HCT116 (cell line): Measurements from ENCODE around the gene MRPL49. TPM values are rescaled to one million over a fixed set of nuclear protein-coding genes. Genes with fewer than 3 reads are reported as not detected.

Experiments used
- ATAC-seq: fragments of 200-7000 bp; cut with Tn5 transposase; 2 replicates; pipeline ENCODE4 v1.9.1; 2020; ENCODE audit warnings: mild to moderate bottlenecking, moderate library complexity
- BruUV-seq: library from RNA; stranded (reverse); fragments of 400-500 nt; replicated peaks from 2 replicates; lab custom pipeline; 2021; lab: Mats Ljungman, UMichigan
- CTCF ChIA-PET: fragments of 300-600 bp; sonication (Branson Sonifier 250); formaldehyde crosslinking; loops from one replicate; lab custom pipeline; 2021; ENCODE audit warnings: antibody characterized with exemption; lab: Charles Lee
- POLR2A ChIA-PET: fragments of 300-600, 350-600 bp; sonication (Branson Sonifier 250); formaldehyde crosslinking; loops from one replicate; lab custom pipeline; 2021; ENCODE audit warnings: antibody characterized with exemption; lab: Charles Lee
- RAD21 ChIA-PET, 2 experiments: fragments of 300-600 bp; sonication (Branson Sonifier 250); formaldehyde crosslinking; loops; one replicate each; lab custom pipeline; 2023; ENCODE audit warnings: low total read pairs in 2 of 2; ENCODE audit not compliant: uncharacterized antibody in 2 of 2, unreplicated experiment in 2 of 2, low non-redundant PET in 1 of 2; lab: Charles Lee
- DNase-seq: peaks from one replicate; pipeline ENCODE4 v3.0.0-alpha.2; 2010; ENCODE audit warnings: low read depth, low spot score
- H2AFZ ChIP-seq: fragments of 200-600 bp; shearing (Covaris generic), sonication (generic); 2 replicates; pipeline ENCODE4 v1.6.1; 2017; ENCODE audit warnings: low read depth, mixed run types, mixed read lengths, antibody characterized with exemption, low read length; ENCODE audit not compliant: poor library complexity, severe bottlenecking
- H3K27ac ChIP-seq: 2 replicates; pipeline ENCODE4 v1.5.1; 2012; ENCODE audit warnings: low read depth, low read length
- H3K27me3 ChIP-seq: fragments of 200-600 bp; sonication (generic); 2 replicates; pipeline ENCODE4 v1.6.1; 2016; ENCODE audit warnings: mixed run types, low read length, mixed read lengths; ENCODE audit not compliant: insufficient read depth
- H3K36me3 ChIP-seq, 2 experiments: fragments of 200-500 bp in 1 of 2; fragments of 200-600 bp in 1 of 2; sonication (Bioruptor generic) in 1 of 2; sonication (generic) in 1 of 2; 2 replicates each; pipeline versions ENCODE4 v1.5.1 to v1.6.1; 2014 to 2016; ENCODE audit warnings: low read length in 2 of 2, inconsistent platforms in 1 of 2, mixed read lengths in 1 of 2, mixed run types in 1 of 2; ENCODE audit not compliant: insufficient read depth in 2 of 2, control insufficient read depth in 1 of 2
- H3K4me1 ChIP-seq, 2 experiments: fragments of 200-600 bp in 1 of 2; sonication (generic) in 1 of 2; 2 replicates each; pipeline versions ENCODE4 v1.5.1 to v1.6.1; 2012 to 2017; ENCODE audit warnings: low read length in 2 of 2, inconsistent platforms in 1 of 2, mild to moderate bottlenecking in 1 of 2, mixed read lengths in 1 of 2, mixed run types in 1 of 2, moderate library complexity in 1 of 2; ENCODE audit not compliant: insufficient read depth in 2 of 2, control insufficient read depth in 1 of 2
- H3K4me2 ChIP-seq: fragments of 200-600 bp; sonication (generic); 2 replicates; pipeline ENCODE4 v1.6.1; 2017; ENCODE audit warnings: mixed run types, low read length, mixed read lengths
- H3K4me3 ChIP-seq, 2 experiments: fragments of 200-600 bp in 1 of 2; sonication (generic) in 1 of 2; replicated peaks in 1 of 2; 2 replicates each; pipeline ENCODE4 v1.5.1; 2011 to 2016; ENCODE audit warnings: low read length in 2 of 2, control low read depth in 1 of 2, low read depth in 1 of 2, mild to moderate bottlenecking in 1 of 2, mixed read lengths in 1 of 2, mixed run types in 1 of 2
- H3K79me2 ChIP-seq: fragments of 200-600 bp; sonication (generic); 2 replicates; pipeline ENCODE4 v1.6.1; 2017; ENCODE audit warnings: mild to moderate bottlenecking, mixed run types, low read length, moderate library complexity, mixed read lengths; ENCODE audit not compliant: insufficient read depth
- H3K9ac ChIP-seq: fragments of 200-600 bp; sonication (generic); 2 replicates; pipeline ENCODE4 v1.6.1; 2016; ENCODE audit warnings: low read length, mixed read lengths
- H3K9me2 ChIP-seq: fragments of 200-600 bp; sonication (generic), shearing (Covaris generic); 2 replicates; pipeline ENCODE4 v1.6.1; 2017; ENCODE audit warnings: mixed run types, mild to moderate bottlenecking, moderate library complexity; ENCODE audit not compliant: insufficient read depth
- H3K9me3 ChIP-seq, 2 experiments: fragments of 200-500 bp in 1 of 2; fragments of 200-600 bp in 1 of 2; sonication (Bioruptor generic) in 1 of 2; sonication (generic) in 1 of 2; 2 replicates each; pipeline ENCODE4 v1.6.1; 2014 to 2017; ENCODE audit warnings: low read length in 2 of 2, mixed read lengths in 2 of 2, inconsistent platforms in 1 of 2, low read depth in 1 of 2, mild to moderate bottlenecking in 1 of 2, mixed run types in 1 of 2, moderate library complexity in 1 of 2; ENCODE audit not compliant: control insufficient read depth in 1 of 2, insufficient read depth in 1 of 2
- H4K20me1 ChIP-seq: fragments of 200-600 bp; sonication (generic), shearing (Covaris generic); 2 replicates; pipeline ENCODE4 v1.6.1; 2017; ENCODE audit warnings: mixed run types, mild to moderate bottlenecking, moderate library complexity; ENCODE audit not compliant: insufficient read depth
- ATF3 ChIP-seq: IDR thresholded peaks from 2 replicates; pipeline ENCODE4 v1.6.1; 2012
- CBX3 ChIP-seq: IDR thresholded peaks from 2 replicates; pipeline ENCODE4 v1.6.1; 2012; ENCODE audit warnings: low read depth
- ELF1 ChIP-seq: IDR thresholded peaks from 2 replicates; pipeline ENCODE4 v1.6.1; 2012; ENCODE audit warnings: low read depth, borderline replicate concordance
- EZH2 ChIP-seq: fragments of 200-600 bp; sonication (generic); IDR thresholded peaks from 2 replicates; pipeline ENCODE4 v1.6.1; 2017; ENCODE audit warnings: antibody characterized with exemption, mixed run types
- FOSL1 ChIP-seq: IDR thresholded peaks from 2 replicates; pipeline ENCODE4 v1.6.1; 2012; ENCODE audit warnings: low read depth
- JUND ChIP-seq: IDR thresholded peaks from 2 replicates; pipeline ENCODE4 v1.6.1; 2012
- MAX ChIP-seq: IDR thresholded peaks from 2 replicates; pipeline ENCODE4 v1.6.1; 2012
- POLR2AphosphoS5 ChIP-seq: IDR thresholded peaks from 2 replicates; pipeline ENCODE4 v1.6.1; 2011; ENCODE audit warnings: mild to moderate bottlenecking, low read depth, low read length, moderate library complexity
- RAD21 ChIP-seq: IDR thresholded peaks from 2 replicates; pipeline ENCODE4 v1.6.1; 2012; ENCODE audit warnings: low read depth, mild to moderate bottlenecking
- SIN3A ChIP-seq: IDR thresholded peaks from 2 replicates; pipeline ENCODE4 v1.6.1; 2012; ENCODE audit warnings: low read depth
- SP1 ChIP-seq: IDR thresholded peaks from 2 replicates; pipeline ENCODE4 v1.6.1; 2012; ENCODE audit warnings: low read depth
- SRF ChIP-seq: IDR thresholded peaks from 2 replicates; pipeline ENCODE4 v1.6.1; 2012; ENCODE audit warnings: low read depth
- TCF7L2 ChIP-seq: IDR thresholded peaks from 2 replicates; pipeline ENCODE4 v1.7.0; 2011; ENCODE audit warnings: borderline replicate concordance, inconsistent platforms; ENCODE audit not compliant: insufficient read depth, insufficient read length; ENCODE audit errors: extremely low read depth
- YY1 ChIP-seq: IDR thresholded peaks from 2 replicates; pipeline ENCODE4 v1.6.1; 2011; ENCODE audit warnings: low read length, low read depth, moderate library complexity, mild to moderate bottlenecking; ENCODE audit not compliant: insufficient replicate concordance; ENCODE audit errors: extremely low read depth
- ZBTB33 ChIP-seq: IDR thresholded peaks from 2 replicates; pipeline ENCODE4 v1.6.1; 2011; ENCODE audit warnings: mild to moderate bottlenecking, low read length, moderate library complexity; ENCODE audit not compliant: insufficient replicate concordance; ENCODE audit errors: extremely low read depth
- ZFX ChIP-seq: fragments of 450-650 bp; IDR thresholded peaks from 2 replicates; pipeline ENCODE4 v1.6.1; 2017
- ZNF274 ChIP-seq: fragments of 200-500 bp; sonication (Bioruptor generic); IDR thresholded peaks from 2 replicates; pipeline ENCODE4 v1.6.1; 2014; ENCODE audit warnings: mild to moderate bottlenecking, low read depth, low read length, inconsistent platforms
- intact Hi-C: fragments of 100-400 bp; cut with micrococcal nuclease; formaldehyde crosslinking; loops from 2 replicates; pipeline ENCODE4 v1.10.0; 2022
- total RNA-seq: library from RNA; stranded (reverse); gene quantifications from one replicate; pipeline ENCODE4 v1.2.1, GENCODE V29; 2021; ENCODE audit not compliant: unreplicated experiment
- TF ChIP-seq, protein P1 (sequence below): IDR thresholded peaks from 2 replicates; pipeline ENCODE4 v1.6.1; 2012; ENCODE audit warnings: low read depth

Gene MRPL49
- total RNA-seq, 1 experiment from 2014 or later, result 77.5 TPM

- TF ChIP-seq ATF3, result no peak
Observed at GRCh38 chr11:65112546-65113360, 9.4 kb upstream of the MRPL49 start (continued).

DNA sequence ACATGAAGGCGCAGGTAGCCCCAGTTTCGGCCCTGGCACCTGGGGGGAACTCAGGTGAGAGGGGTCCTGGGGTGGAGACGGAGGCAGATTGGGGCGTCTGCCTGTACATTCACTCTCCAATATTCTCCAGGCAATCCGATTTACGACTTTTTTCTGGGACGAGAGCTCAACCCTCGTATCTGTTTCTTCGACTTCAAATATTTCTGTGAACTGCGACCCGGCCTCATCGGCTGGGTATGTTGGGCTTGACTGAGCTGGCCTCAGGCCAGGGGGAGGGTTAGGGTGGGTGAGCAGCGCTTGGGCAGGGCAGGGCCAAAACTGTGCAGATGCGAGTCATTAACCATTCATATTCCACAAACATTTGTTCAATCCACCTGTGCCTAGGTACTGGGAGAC, 8.8 kb upstream of the MRPL49 start:
- CTCF ChIA-PET, result interaction anchor here (1.0 to 3.2 kb wide), 9 partner anchors 9 to 269 kb away, joined by 3 to 20 read pairs (median 4); partner anchors contain the start of genes ARL2, CAPN1, CDC42BPG and FAU
- peak overlapping the region; percentile 68 for H3K9ac ChIP-seq
- H2AFZ ChIP-seq, result no peak overlapping the region
- H3K4me2 ChIP-seq, result peak overlapping the region; percentile 92
- no peaks in the 10 kb centered on the region for H3K9me2 ChIP-seq
- peak overlapping the region; percentile 66 to 76 for H3K4me3 ChIP-seq
- ATAC-seq (no peak), DNase-seq (no peak)
- H3K36me3 ChIP-seq, result peaks cover 0 to 13% of the 10 kb centered on the region in 2 experiments; a peak in 2 of 4 replicates
- no peak for TF ChIP-seq ZNF274
- no peak for TF ChIP-seq TCF7L2
- TF ChIP-seq ZBTB33, result no peak
- TF ChIP-seq MAX, result no peak
- TF ChIP-seq ZFX, result no peak
- TF ChIP-seq JUND, result no peak
- TF ChIP-seq EZH2, result no peak
- no peak for TF ChIP-seq CBX3
- no peak for TF ChIP-seq POLR2AphosphoS5
- TF ChIP-seq YY1, result no peak
- TF ChIP-seq FOSL1, result no peak
- no peak for TF ChIP-seq RAD21
- TF ChIP-seq SRF, result no peak
- TF ChIP-seq, protein P1, sequence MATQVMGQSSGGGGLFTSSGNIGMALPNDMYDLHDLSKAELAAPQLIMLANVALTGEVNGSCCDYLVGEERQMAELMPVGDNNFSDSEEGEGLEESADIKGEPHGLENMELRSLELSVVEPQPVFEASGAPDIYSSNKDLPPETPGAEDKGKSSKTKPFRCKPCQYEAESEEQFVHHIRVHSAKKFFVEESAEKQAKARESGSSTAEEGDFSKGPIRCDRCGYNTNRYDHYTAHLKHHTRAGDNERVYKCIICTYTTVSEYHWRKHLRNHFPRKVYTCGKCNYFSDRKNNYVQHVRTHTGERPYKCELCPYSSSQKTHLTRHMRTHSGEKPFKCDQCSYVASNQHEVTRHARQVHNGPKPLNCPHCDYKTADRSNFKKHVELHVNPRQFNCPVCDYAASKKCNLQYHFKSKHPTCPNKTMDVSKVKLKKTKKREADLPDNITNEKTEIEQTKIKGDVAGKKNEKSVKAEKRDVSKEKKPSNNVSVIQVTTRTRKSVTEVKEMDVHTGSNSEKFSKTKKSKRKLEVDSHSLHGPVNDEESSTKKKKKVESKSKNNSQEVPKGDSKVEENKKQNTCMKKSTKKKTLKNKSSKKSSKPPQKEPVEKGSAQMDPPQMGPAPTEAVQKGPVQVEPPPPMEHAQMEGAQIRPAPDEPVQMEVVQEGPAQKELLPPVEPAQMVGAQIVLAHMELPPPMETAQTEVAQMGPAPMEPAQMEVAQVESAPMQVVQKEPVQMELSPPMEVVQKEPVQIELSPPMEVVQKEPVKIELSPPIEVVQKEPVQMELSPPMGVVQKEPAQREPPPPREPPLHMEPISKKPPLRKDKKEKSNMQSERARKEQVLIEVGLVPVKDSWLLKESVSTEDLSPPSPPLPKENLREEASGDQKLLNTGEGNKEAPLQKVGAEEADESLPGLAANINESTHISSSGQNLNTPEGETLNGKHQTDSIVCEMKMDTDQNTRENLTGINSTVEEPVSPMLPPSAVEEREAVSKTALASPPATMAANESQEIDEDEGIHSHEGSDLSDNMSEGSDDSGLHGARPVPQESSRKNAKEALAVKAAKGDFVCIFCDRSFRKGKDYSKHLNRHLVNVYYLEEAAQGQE, result no peak
- TF ChIP-seq SP1, result no peak
- no peak for TF ChIP-seq ATF3
- TF ChIP-seq SIN3A, result no peak
- TF ChIP-seq ELF1, result no peak
- H3K79me2 ChIP-seq, result peaks cover 21% of the 10 kb centered on the region
- BruUV-seq, result no TSS peak
- no peaks in the 10 kb centered on the region for H3K27me3 ChIP-seq
- RAD21 ChIA-PET, result no interaction called here
- peaks cover 22 to 52% of the 10 kb centered on the region in 2 experiments for H3K4me1 ChIP-seq
- intact Hi-C loops, result loop anchor here (5.0 to 10.0 kb wide), 2 partner anchors 69 to 199 kb away; partner anchors contain the start of genes ATG2A and CAPN1
- H4K20me1 ChIP-seq, result no peaks in the 10 kb centered on the region
- peak overlapping the region; percentile 82 for H3K27ac ChIP-seq
- POLR2A ChIA-PET, result interaction anchor here (1.3 to 1.7 kb wide), 2 partner anchors 9 to 194 kb away, joined by 3 to 15 read pairs; partner anchors contain the start of genes FAU and MRPL49
- no peaks in the 10 kb centered on the region for H3K9me3 ChIP-seq
